GM21786 (cell line): ENCODE results near the gene B4GAT1.
A peak's percentile ranks its signal among the peaks of the same experiment; 100 is the strongest.
"Not testable (repeated sequence)": the region's sequence is repeated elsewhere in the genome, so short reads cannot be mapped to it uniquely, and the experiment has no call there.

Source experiments
- ATAC-seq: cut with Tn5 transposase; IDR thresholded peaks from one replicate; pipeline ENCODE4 v1.9.1; 2021; ENCODE audit not compliant: unreplicated experiment

B4GAT1 gene

GRCh38 chr11:66347425-66348276 is at the start of gene B4GAT1:
Gene B4GAT1 (minus strand): TSS chr11:66347629. CDS start chr11:66347545, 84 bp downstream.
- no peak for ATAC-seq

GRCh38 chr11:66393954-66394353 is 46.5 kb upstream of the B4GAT1 start:
- no peak for ATAC-seq

- no peak for ATAC-seq
Observed at GRCh38 chr11:66391322-66391721, 43.9 kb upstream of the B4GAT1 start.

GRCh38 chr11:66388780-66389386 is 41.5 kb upstream of the B4GAT1 start:
- no peak for ATAC-seq

- ATAC-seq = no peak
Observed at GRCh38 chr11:66386171-66387069, 39.0 kb upstream of the B4GAT1 start.

- ATAC-seq = not testable (repeated sequence)
Observed at GRCh38 chr11:66384316-66384715, 36.9 kb upstream of the B4GAT1 start.

- ATAC-seq = not testable (repeated sequence)
Observed at GRCh38 chr11:66380264-66380663, 32.8 kb upstream of the B4GAT1 start.

- ATAC-seq = not testable (repeated sequence)
Observed at GRCh38 chr11:66373690-66374287, 26.4 kb upstream of the B4GAT1 start.

- no peak for ATAC-seq
Observed at GRCh38 chr11:66373265-66373664, 25.8 kb upstream of the B4GAT1 start.

- peak; percentile 68 for ATAC-seq
Observed at GRCh38 chr11:66371627-66372415, 24.4 kb upstream of the B4GAT1 start, which contains the start of gene SLC29A2. Gene SLC29A2 (minus strand): TSS chr11:66371760. CDS start chr11:66371591, 169 bp downstream.

GRCh38 chr11:66369073-66369894 is 21.9 kb upstream of the B4GAT1 start:
- ATAC-seq = no peak

GRCh38 chr11:66368484-66368883 is 21.1 kb upstream of the B4GAT1 start:
- no peak for ATAC-seq

GRCh38 chr11:66367561-66368312 is 20.3 kb upstream of the B4GAT1 start:
- no peak for ATAC-seq

GRCh38 chr11:66366844-66367477 is 19.5 kb upstream of the B4GAT1 start:
- no peak for ATAC-seq

- no peak for ATAC-seq
Observed at GRCh38 chr11:66365711-66366619, 18.5 kb upstream of the B4GAT1 start.

- no peak for ATAC-seq
Observed at GRCh38 chr11:66365166-66365565, 17.7 kb upstream of the B4GAT1 start.
